H9 (cell line): ENCODE results near the gene BRI3. TPM values are rescaled to one million over a fixed set of nuclear protein-coding genes. Genes with fewer than 3 reads are reported as not detected.

Experiments used
- DNase-seq: peaks from one replicate; pipeline ENCODE4 v3.0.0-alpha.2; 2017
- H2AFZ ChIP-seq: one replicate; pipeline ENCODE4 v1.6.1; 2013; ENCODE audit warnings: mild to moderate bottlenecking, low read length, control low read depth, moderate library complexity
- H2AK5ac ChIP-seq: 2 replicates; pipeline ENCODE4 v1.6.1; 2013; ENCODE audit warnings: low read length, control low read depth, mixed read lengths; ENCODE audit not compliant: insufficient read length
- H2BK120ac ChIP-seq: one replicate; pipeline ENCODE4 v1.6.1; 2013; ENCODE audit warnings: low read depth, mild to moderate bottlenecking, low read length, control low read depth, inconsistent platforms; ENCODE audit not compliant: poor library complexity, severe bottlenecking
- H2BK12ac ChIP-seq: 2 replicates; pipeline ENCODE4 v1.6.1; 2013; ENCODE audit warnings: low read length, control low read depth, mixed read lengths, low read depth; ENCODE audit not compliant: insufficient read length
- H2BK15ac ChIP-seq: 2 replicates; pipeline ENCODE4 v1.6.1; 2013; ENCODE audit warnings: low read depth, low read length, control low read depth
- H2BK20ac ChIP-seq: one replicate; pipeline ENCODE4 v1.6.1; 2013; ENCODE audit warnings: low read depth, mild to moderate bottlenecking, low read length, control low read depth, inconsistent platforms; ENCODE audit not compliant: poor library complexity, severe bottlenecking
- H2BK5ac ChIP-seq: 2 replicates; pipeline ENCODE4 v1.6.1; 2013; ENCODE audit warnings: low read length, control low read depth, mixed read lengths; ENCODE audit not compliant: insufficient read length
- H3K14ac ChIP-seq: 2 replicates; pipeline ENCODE4 v1.6.1; 2013; ENCODE audit warnings: low read length, control low read depth; ENCODE audit not compliant: insufficient read depth
- H3K18ac ChIP-seq: 2 replicates; pipeline ENCODE4 v1.6.1; 2013; ENCODE audit warnings: low read depth, mild to moderate bottlenecking, mixed read lengths, low read length, control low read depth; ENCODE audit not compliant: insufficient read length
- H3K23ac ChIP-seq: 2 replicates; pipeline ENCODE4 v1.6.1; 2013; ENCODE audit warnings: low read length, control low read depth, mixed read lengths, low read depth; ENCODE audit not compliant: insufficient read length
- H3K23me2 ChIP-seq: 2 replicates; pipeline ENCODE4 v1.6.1; 2013; ENCODE audit warnings: low read depth, mild to moderate bottlenecking, mixed read lengths, low read length, control low read depth; ENCODE audit not compliant: insufficient read length, poor library complexity, severe bottlenecking
- H3K27ac ChIP-seq: 2 replicates; pipeline ENCODE4 v1.5.1; 2013; ENCODE audit warnings: low read length, control low read depth, mixed read lengths, low read depth; ENCODE audit not compliant: insufficient read length
- H3K27me3 ChIP-seq: 2 replicates; pipeline ENCODE4 v1.6.1; 2013; ENCODE audit warnings: low read length, control low read depth, inconsistent platforms; ENCODE audit not compliant: insufficient read depth
- H3K4ac ChIP-seq: 2 replicates; pipeline ENCODE4 v1.6.1; 2013; ENCODE audit warnings: low read depth, mild to moderate bottlenecking, control low read depth, inconsistent platforms, low read length, moderate library complexity
- H3K4me1 ChIP-seq: 2 replicates; pipeline ENCODE4 v1.6.1; 2013; ENCODE audit warnings: low read length, control low read depth, inconsistent platforms; ENCODE audit not compliant: insufficient read depth
- H3K4me2 ChIP-seq: 2 replicates; pipeline ENCODE4 v1.6.1; 2013; ENCODE audit warnings: low read length, control low read depth, mixed read lengths; ENCODE audit not compliant: insufficient read length, insufficient read depth
- H3K56ac ChIP-seq: 2 replicates; pipeline ENCODE4 v1.6.1; 2013; ENCODE audit warnings: low read depth, mild to moderate bottlenecking, mixed read lengths, low read length, control low read depth; ENCODE audit not compliant: insufficient read length
- H3K79me1 ChIP-seq: 2 replicates; pipeline ENCODE4 v1.6.1; 2013; ENCODE audit warnings: low read depth, mild to moderate bottlenecking, moderate library complexity, low read length, control low read depth, inconsistent platforms; ENCODE audit not compliant: insufficient read depth, poor library complexity, severe bottlenecking
- H3K79me2 ChIP-seq: 2 replicates; pipeline ENCODE4 v1.6.1; 2013; ENCODE audit warnings: low read length, control low read depth, inconsistent platforms; ENCODE audit not compliant: insufficient read depth
- H3K9ac ChIP-seq: 2 replicates; pipeline ENCODE4 v1.6.1; 2013; ENCODE audit warnings: low read length, control low read depth, mixed read lengths; ENCODE audit not compliant: insufficient read length; ENCODE audit errors: extremely low read depth
- H3K9me3 ChIP-seq: one replicate; pipeline ENCODE4 v1.6.1; 2013; ENCODE audit warnings: low read depth, low read length, inconsistent platforms; ENCODE audit not compliant: control insufficient read depth
- H3T11ph ChIP-seq: one replicate; pipeline ENCODE4 v1.6.1; 2013; ENCODE audit warnings: mild to moderate bottlenecking, low read length, control low read depth, inconsistent platforms
- H4K20me1 ChIP-seq: one replicate; pipeline ENCODE4 v1.6.1; 2013; ENCODE audit not compliant: control insufficient read depth, insufficient read length, insufficient read depth
- H4K5ac ChIP-seq: 2 replicates; pipeline ENCODE4 v1.6.1; 2013; ENCODE audit warnings: low read depth, mild to moderate bottlenecking, mixed read lengths, low read length, control low read depth; ENCODE audit not compliant: insufficient read length
- H4K8ac ChIP-seq: replicated peaks from 2 replicates; pipeline ENCODE4 v1.6.1; 2013; ENCODE audit warnings: low read length, control low read depth, mixed read lengths, low read depth; ENCODE audit not compliant: insufficient read length
- H4K91ac ChIP-seq: 2 replicates; pipeline ENCODE4 v1.6.1; 2013; ENCODE audit warnings: low read depth, mild to moderate bottlenecking, moderate library complexity, mixed read lengths, low read length, control low read depth; ENCODE audit not compliant: insufficient read length
- H3K27ac Mint-ChIP-seq, 3 experiments: 2 replicates in 2 of 3; 3 replicates in 1 of 3; pipeline ENCODE4 v1.8.0; 2020 to 2021; ENCODE audit warnings: mixed read lengths in 3 of 3, mild to moderate bottlenecking in 1 of 3, moderate library complexity in 1 of 3
- H3K27me3 Mint-ChIP-seq: 2 replicates; pipeline ENCODE4 v1.8.0; 2021; ENCODE audit warnings: low read depth, mild to moderate bottlenecking, moderate library complexity, mixed read lengths
- H3K36me3 Mint-ChIP-seq, 3 experiments: 2 replicates in 2 of 3; 3 replicates in 1 of 3; pipeline ENCODE4 v1.8.0; 2020 to 2021; ENCODE audit warnings: low read depth in 3 of 3, mixed read lengths in 3 of 3; ENCODE audit not compliant: insufficient read depth in 1 of 3
- H3K4me1 Mint-ChIP-seq, 2 experiments: 2 replicates each; pipeline ENCODE4 v1.8.0; 2020; ENCODE audit warnings: mixed read lengths in 2 of 2
- H3K4me3 Mint-ChIP-seq, 2 experiments: 2 replicates in 1 of 2; 3 replicates in 1 of 2; pipeline ENCODE4 v1.8.0; 2020 to 2021; ENCODE audit warnings: mild to moderate bottlenecking in 2 of 2, mixed read lengths in 2 of 2, moderate library complexity in 1 of 2
- H3K9me3 Mint-ChIP-seq, 2 experiments: 2 replicates in 1 of 2; 3 replicates in 1 of 2; pipeline ENCODE4 v1.8.0; 2020; ENCODE audit warnings: mild to moderate bottlenecking in 2 of 2, mixed read lengths in 2 of 2, moderate library complexity in 1 of 2
- WGBS: extraction: QIAGEN DNeasy Blood & Tissue Kit; methylation state at CpG from one replicate; pipeline ENCODE4 v1.1.7; 2013; ENCODE audit warnings: missing lambda C conversion rate, low lambda C conversion rate, mixed read lengths; ENCODE audit not compliant: insufficient read length; ENCODE audit errors: extremely low coverage; 5-methylcytosine and 5-hydroxymethylcytosine counted together
- total RNA-seq: library from RNA; stranded (reverse); gene quantifications from 2 replicates; pipeline ENCODE4 v1.2.1, GENCODE V29; 2021
- TF ChIP-seq, protein P1 (sequence below): fragments of 200-600 bp; sonication (generic); conservative IDR thresholded peaks from 3 replicates; pipeline ENCODE4 v1.8.0; 2021; ENCODE audit warnings: antibody characterized with exemption, mild to moderate bottlenecking

The BRI3 gene
- total RNA-seq, 1 experiment from 2014 or later, result 102 TPM

- no peak overlapping the region for H3T11ph ChIP-seq
Observed at GRCh38 chr7:98293746-98294145, 12.3 kb downstream of the BRI3 start.

More at GRCh38 chr7:98293746-98294145, 12.3 kb downstream of the BRI3 start:
- Histone ChIP-seq H2BK15ac (no peak overlapping the region), H4K5ac (no peak overlapping the region), H3K79me1 (no peaks in the 10 kb centered on the region), H2AK5ac (no peak overlapping the region), H3K18ac (no peak overlapping the region), H3K23ac (no peak overlapping the region), H2BK20ac (no peak overlapping the region), H2BK120ac (no peak overlapping the region), H3K4ac (no peak overlapping the region), H2BK12ac (no peak overlapping the region), H3K79me2 (no peaks in the 10 kb centered on the region), H4K91ac (no peak overlapping the region), H3K56ac (no peak overlapping the region), H4K20me1 (no peaks in the 10 kb centered on the region), H3K23me2 (no peaks in the 10 kb centered on the region), H4K8ac (no peak overlapping the region), H3K14ac (no peak overlapping the region), H3K27me3 (no peaks in the 10 kb centered on the region), H2BK5ac (no peak overlapping the region), H3K9ac (no peak overlapping the region), H3K4me1 (no peaks in the 10 kb centered on the region), H3K4me2 (no peak overlapping the region), H3K9me3 (no peaks in the 10 kb centered on the region), H3K27ac (no peak overlapping the region), H2AFZ (no peak overlapping the region)
- Mint-ChIP-seq H3K9me3 (no peaks in the 10 kb centered on the region), H3K4me1 (peaks cover 16 to 22% of the 10 kb centered on the region in 2 experiments), H3K4me3 (no peak overlapping the region), H3K36me3 (peaks cover 10 to 54% (median 44%) of the 10 kb centered on the region in 3 experiments; a peak in 6 of 7 replicates), H3K27ac (no peak overlapping the region), H3K27me3 (no peaks in the 10 kb centered on the region)
- no CpG with 5 or more reads among the region's 13 CpGs for WGBS
- TF ChIP-seq, protein P1, sequence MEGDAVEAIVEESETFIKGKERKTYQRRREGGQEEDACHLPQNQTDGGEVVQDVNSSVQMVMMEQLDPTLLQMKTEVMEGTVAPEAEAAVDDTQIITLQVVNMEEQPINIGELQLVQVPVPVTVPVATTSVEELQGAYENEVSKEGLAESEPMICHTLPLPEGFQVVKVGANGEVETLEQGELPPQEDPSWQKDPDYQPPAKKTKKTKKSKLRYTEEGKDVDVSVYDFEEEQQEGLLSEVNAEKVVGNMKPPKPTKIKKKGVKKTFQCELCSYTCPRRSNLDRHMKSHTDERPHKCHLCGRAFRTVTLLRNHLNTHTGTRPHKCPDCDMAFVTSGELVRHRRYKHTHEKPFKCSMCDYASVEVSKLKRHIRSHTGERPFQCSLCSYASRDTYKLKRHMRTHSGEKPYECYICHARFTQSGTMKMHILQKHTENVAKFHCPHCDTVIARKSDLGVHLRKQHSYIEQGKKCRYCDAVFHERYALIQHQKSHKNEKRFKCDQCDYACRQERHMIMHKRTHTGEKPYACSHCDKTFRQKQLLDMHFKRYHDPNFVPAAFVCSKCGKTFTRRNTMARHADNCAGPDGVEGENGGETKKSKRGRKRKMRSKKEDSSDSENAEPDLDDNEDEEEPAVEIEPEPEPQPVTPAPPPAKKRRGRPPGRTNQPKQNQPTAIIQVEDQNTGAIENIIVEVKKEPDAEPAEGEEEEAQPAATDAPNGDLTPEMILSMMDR, result no peak
- DNase-seq, result no peak
